ENCODE measurements around the gene GOLGA6C. TPM values are rescaled to one million over a fixed set of nuclear protein-coding genes. Genes with fewer than 3 reads are reported as not detected.
"Not testable (repeated sequence)": the region's sequence is repeated elsewhere in the genome, so short reads cannot be mapped to it uniquely, and the experiment has no call there.

The GOLGA6C gene
- total RNA-seq, 1 experiment from 2014 or later = not detected

GRCh38 chr15:75309711-75310110, 51.6 kb downstream of the GOLGA6C start:
- DNase-seq = no peak
- TF ChIP-seq CTCF (conservative IDR thresholded peaks at IDR 0.05) = no peak

GRCh38 chr15:75312548-75312947, 54.4 kb downstream of the GOLGA6C start:
- H3K79me1 ChIP-seq (ENCODE audit: insufficient read depth, low read depth, low read length, poor library complexity, severe bottlenecking); H3K27me3 ChIP-seq (ENCODE audit: insufficient read depth, low read length); H3K4me3 Mint-ChIP-seq; H3K56ac ChIP-seq (ENCODE audit: insufficient read length, low read depth, low read length); H4K20me1 ChIP-seq (ENCODE audit: control insufficient read depth, insufficient read depth, insufficient read length); H3K14ac ChIP-seq (ENCODE audit: insufficient read depth, low read length); H2BK5ac ChIP-seq (ENCODE audit: insufficient read length, low read length); H2AK5ac ChIP-seq (ENCODE audit: insufficient read length, low read length); H3K9me3 Mint-ChIP-seq; H3T11ph ChIP-seq (ENCODE audit: low read length); H2AFZ ChIP-seq (ENCODE audit: low read length); H3K18ac ChIP-seq (ENCODE audit: insufficient read length, low read depth, low read length); H2BK20ac ChIP-seq (ENCODE audit: low read depth, low read length, poor library complexity, severe bottlenecking); H4K91ac ChIP-seq (ENCODE audit: insufficient read length, low read depth, low read length); H3K9me3 ChIP-seq (ENCODE audit: control insufficient read depth, low read depth, low read length); H3K23me2 ChIP-seq (ENCODE audit: insufficient read length, low read depth, low read length, poor library complexity, severe bottlenecking); H4K8ac ChIP-seq (replicated peaks; ENCODE audit: insufficient read length, low read depth, low read length); H2BK120ac ChIP-seq (ENCODE audit: low read depth, low read length, poor library complexity, severe bottlenecking); H3K79me2 ChIP-seq (ENCODE audit: insufficient read depth, low read length); H3K36me3 Mint-ChIP-seq (ENCODE audit: insufficient read depth in 1 of 3, low read depth in 3 of 3); H3K4ac ChIP-seq (ENCODE audit: low read depth, low read length); DNase-seq; H3K27ac ChIP-seq (ENCODE audit: insufficient read length, low read depth, low read length); H3K4me1 Mint-ChIP-seq; H3K4me2 ChIP-seq (ENCODE audit: insufficient read depth, insufficient read length, low read length); H4K5ac ChIP-seq (ENCODE audit: insufficient read length, low read depth, low read length); H3K23ac ChIP-seq (ENCODE audit: insufficient read length, low read depth, low read length); H3K4me1 ChIP-seq (ENCODE audit: insufficient read depth, low read length); H3K9ac ChIP-seq (ENCODE audit: extremely low read depth, insufficient read length, low read length); H3K27ac Mint-ChIP-seq; H2BK12ac ChIP-seq (ENCODE audit: insufficient read length, low read depth, low read length); H2BK15ac ChIP-seq (ENCODE audit: low read depth, low read length): not testable (repeated sequence)
- peaks cover 25% of the 10 kb centered on the region for H3K27me3 Mint-ChIP-seq (ENCODE audit: low read depth)
- no CpG with 5 or more reads among the region's 1 CpG for WGBS (ENCODE audit: extremely low coverage, insufficient read length, low lambda C conversion rate)

More at GRCh38 chr15:75309711-75310110, 51.6 kb downstream of the GOLGA6C start:
- no peak overlapping the region for H3K4me2 ChIP-seq (ENCODE audit: insufficient read depth, insufficient read length, low read length)
- no peak overlapping the region for H3K56ac ChIP-seq (ENCODE audit: insufficient read length, low read depth, low read length)
- H3K27me3 Mint-ChIP-seq (ENCODE audit: low read depth) = peaks cover 20% of the 10 kb centered on the region
- no peak overlapping the region for H2BK120ac ChIP-seq (ENCODE audit: low read depth, low read length, poor library complexity, severe bottlenecking)
- no peak overlapping the region for H3K4ac ChIP-seq (ENCODE audit: low read depth, low read length)
- no peak overlapping the region for H2AFZ ChIP-seq (ENCODE audit: low read length)
- no peak overlapping the region for H3K14ac ChIP-seq (ENCODE audit: insufficient read depth, low read length)
- H3K79me1 ChIP-seq (ENCODE audit: insufficient read depth, low read depth, low read length, poor library complexity, severe bottlenecking) = no peaks in the 10 kb centered on the region
- H3K9me3 ChIP-seq (ENCODE audit: control insufficient read depth, low read depth, low read length) = no peaks in the 10 kb centered on the region
- no peak overlapping the region for H3T11ph ChIP-seq (ENCODE audit: low read length)
- no peak overlapping the region for H4K8ac ChIP-seq (replicated peaks; ENCODE audit: insufficient read length, low read depth, low read length)
- no peaks in the 10 kb centered on the region for H4K20me1 ChIP-seq (ENCODE audit: control insufficient read depth, insufficient read depth, insufficient read length)
- H3K18ac ChIP-seq (ENCODE audit: insufficient read length, low read depth, low read length) = no peak overlapping the region
- H2BK5ac ChIP-seq (ENCODE audit: insufficient read length, low read length) = no peak overlapping the region
- H4K91ac ChIP-seq (ENCODE audit: insufficient read length, low read depth, low read length) = no peak overlapping the region
- no peaks in the 10 kb centered on the region; the same call in 1 of the 2 replicates for H3K27me3 ChIP-seq (ENCODE audit: insufficient read depth, low read length)
- no peaks in the 10 kb centered on the region for H3K79me2 ChIP-seq (ENCODE audit: insufficient read depth, low read length)
- no peak overlapping the region for H4K5ac ChIP-seq (ENCODE audit: insufficient read length, low read depth, low read length)
- H3K23me2 ChIP-seq (ENCODE audit: insufficient read length, low read depth, low read length, poor library complexity, severe bottlenecking) = no peaks in the 10 kb centered on the region
- H2BK20ac ChIP-seq (ENCODE audit: low read depth, low read length, poor library complexity, severe bottlenecking) = no peak overlapping the region
- H3K27ac Mint-ChIP-seq = peak overlapping the region in 1 of 3 experiments; percentile 78; a peak in 1 of 7 replicates
- H3K9me3 Mint-ChIP-seq = no peaks in the 10 kb centered on the region
- H3K36me3 Mint-ChIP-seq (ENCODE audit: insufficient read depth in 1 of 3, low read depth in 3 of 3) = no peaks in the 10 kb centered on the region
- no peak overlapping the region for H2AK5ac ChIP-seq (ENCODE audit: insufficient read length, low read length)
- peaks cover 0 to 2% of the 10 kb centered on the region in 2 experiments; a peak in 1 of 4 replicates for H3K4me1 Mint-ChIP-seq
- H3K4me3 Mint-ChIP-seq = no peak overlapping the region
- no peak overlapping the region for H3K9ac ChIP-seq (ENCODE audit: extremely low read depth, insufficient read length, low read length)
- H2BK15ac ChIP-seq (ENCODE audit: low read depth, low read length) = no peak overlapping the region
- no peaks in the 10 kb centered on the region for H3K4me1 ChIP-seq (ENCODE audit: insufficient read depth, low read length)
- H3K27ac ChIP-seq (ENCODE audit: insufficient read length, low read depth, low read length) = no peak overlapping the region
- no peak overlapping the region for H2BK12ac ChIP-seq (ENCODE audit: insufficient read length, low read depth, low read length)
- no peak overlapping the region for H3K23ac ChIP-seq (ENCODE audit: insufficient read length, low read depth, low read length)

Measured in H9 (cell line).